ENCODE measurements around the gene CYP11A1.

Gene CYP11A1

GRCh38 chr15:74378848-74379247, 11.4 kb upstream of the CYP11A1 start:
- Mint-ChIP-seq H3K4me1 (peaks cover 21% of the 10 kb centered on the region), H3K27me3 (no peaks in the 10 kb centered on the region), H3K9me3 (no peaks in the 10 kb centered on the region), H3K36me3 (no peaks in the 10 kb centered on the region), H3K4me3 (no peak overlapping the region), H3K27ac (no peak overlapping the region)
- DNase-seq (ENCODE audit: low spot score in 2 of 2) (no peak), ATAC-seq (ENCODE audit: low read depth) (no peak)

GRCh38 chr15:74377831-74378766, 10.7 kb upstream of the CYP11A1 start:
- no peak for ATAC-seq (ENCODE audit: low read depth)

GRCh38 chr15:74376825-74377581, 9.6 kb upstream of the CYP11A1 start:
- no peaks in the 10 kb centered on the region for H3K27me3 Mint-ChIP-seq
- ATAC-seq (ENCODE audit: low read depth) (no peak), DNase-seq (ENCODE audit: low spot score in 2 of 2) (no peak)
- H3K27ac Mint-ChIP-seq, result no peak overlapping the region
- no peak overlapping the region for H3K4me3 Mint-ChIP-seq
- H3K9me3 Mint-ChIP-seq, result no peaks in the 10 kb centered on the region
- H3K4me1 Mint-ChIP-seq, result peaks cover 11% of the 10 kb centered on the region
- H3K36me3 Mint-ChIP-seq, result no peaks in the 10 kb centered on the region

More at GRCh38 chr15:74377831-74378766, 10.7 kb upstream of the CYP11A1 start:
- Mint-ChIP-seq H3K36me3 (no peaks in the 10 kb centered on the region), H3K4me1 (peaks cover 19% of the 10 kb centered on the region), H3K4me3 (no peak overlapping the region), H3K9me3 (no peaks in the 10 kb centered on the region), H3K27me3 (no peaks in the 10 kb centered on the region), H3K27ac (no peak overlapping the region)
- DNase-seq (ENCODE audit: low spot score in 2 of 2), result no peak

- H3K9me3 Mint-ChIP-seq, result no peaks in the 10 kb centered on the region
- no peaks in the 10 kb centered on the region for H3K27me3 Mint-ChIP-seq
- DNase-seq (ENCODE audit: low spot score in 2 of 2) (no peak), ATAC-seq (ENCODE audit: low read depth) (no peak)
- no peaks in the 10 kb centered on the region for H3K36me3 Mint-ChIP-seq
- H3K4me3 Mint-ChIP-seq, result no peak overlapping the region
- no peak overlapping the region for H3K27ac Mint-ChIP-seq
- H3K4me1 Mint-ChIP-seq, result peaks cover 11% of the 10 kb centered on the region
Measured at GRCh38 chr15:74376226-74376625, 8.8 kb upstream of the CYP11A1 start.

- Mint-ChIP-seq H3K4me1 (peaks cover 11% of the 10 kb centered on the region), H3K27ac (peak overlapping the region; percentile 51), H3K36me3 (no peaks in the 10 kb centered on the region), H3K9me3 (no peaks in the 10 kb centered on the region), H3K27me3 (peaks cover under 1% of the 10 kb centered on the region), H3K4me3 (peak overlapping the region; percentile 89)
- peak; percentile 83 to 88 for DNase-seq (ENCODE audit: low spot score in 2 of 2)
- ATAC-seq (ENCODE audit: low read depth), result peak; percentile 32
Measured at GRCh38 chr15:74375303-74375693, 7.9 kb upstream of the CYP11A1 start.

- DNase-seq (ENCODE audit: low spot score in 2 of 2) (no peak), ATAC-seq (ENCODE audit: low read depth) (no peak)
- Mint-ChIP-seq H3K4me3 (peak overlapping the region; percentile 89), H3K9me3 (no peaks in the 10 kb centered on the region), H3K36me3 (no peaks in the 10 kb centered on the region), H3K27ac (peak overlapping the region; percentile 51), H3K4me1 (peaks cover 11% of the 10 kb centered on the region), H3K27me3 (peaks cover 3% of the 10 kb centered on the region)
Measured at GRCh38 chr15:74374648-74375302, 7.3 kb upstream of the CYP11A1 start.

GRCh38 chr15:74373731-74374647, 6.5 kb upstream of the CYP11A1 start:
- H3K27me3 Mint-ChIP-seq, result peaks cover 3% of the 10 kb centered on the region
- no peaks in the 10 kb centered on the region for H3K9me3 Mint-ChIP-seq
- H3K4me3 Mint-ChIP-seq, result peak overlapping the region; percentile 89
- peaks cover 11% of the 10 kb centered on the region for H3K4me1 Mint-ChIP-seq
- ATAC-seq (ENCODE audit: low read depth) (peak; percentile 88), DNase-seq (ENCODE audit: low spot score in 2 of 2) (peak; percentile 90 to 92)
- no peaks in the 10 kb centered on the region for H3K36me3 Mint-ChIP-seq
- H3K27ac Mint-ChIP-seq, result peak overlapping the region; percentile 62

- peak overlapping the region; percentile 89 for H3K4me3 Mint-ChIP-seq
- H3K9me3 Mint-ChIP-seq, result no peaks in the 10 kb centered on the region
- H3K27ac Mint-ChIP-seq, result no peak overlapping the region
- no peak for DNase-seq (ENCODE audit: low spot score in 2 of 2)
- H3K4me1 Mint-ChIP-seq, result peaks cover 11% of the 10 kb centered on the region
- no peak for ATAC-seq (ENCODE audit: low read depth)
- H3K36me3 Mint-ChIP-seq, result no peaks in the 10 kb centered on the region
- peaks cover 4% of the 10 kb centered on the region for H3K27me3 Mint-ChIP-seq
Measured at GRCh38 chr15:74373056-74373650, 5.7 kb upstream of the CYP11A1 start.

GRCh38 chr15:74370471-74370870, 3.0 kb upstream of the CYP11A1 start:
- peaks cover 11% of the 10 kb centered on the region for H3K4me1 Mint-ChIP-seq
- H3K27me3 Mint-ChIP-seq, result peaks cover 5% of the 10 kb centered on the region
- no peaks in the 10 kb centered on the region for H3K36me3 Mint-ChIP-seq
- no peak for ATAC-seq (ENCODE audit: low read depth)
- H3K9me3 Mint-ChIP-seq, result no peaks in the 10 kb centered on the region
- H3K27ac Mint-ChIP-seq, result no peak overlapping the region
- no peak for DNase-seq (ENCODE audit: low spot score in 2 of 2)
- H3K4me3 Mint-ChIP-seq, result no peak overlapping the region

GRCh38 chr15:74369756-74370155, 2.3 kb upstream of the CYP11A1 start:
- Mint-ChIP-seq H3K27ac (no peak overlapping the region), H3K4me3 (no peak overlapping the region), H3K27me3 (peaks cover 5% of the 10 kb centered on the region), H3K4me1 (peaks cover 5% of the 10 kb centered on the region), H3K9me3 (no peaks in the 10 kb centered on the region), H3K36me3 (no peaks in the 10 kb centered on the region)
- ATAC-seq (ENCODE audit: low read depth) (no peak), DNase-seq (ENCODE audit: low spot score in 2 of 2) (no peak)

- ATAC-seq (ENCODE audit: low read depth) (no peak), DNase-seq (ENCODE audit: low spot score in 2 of 2) (no peak)
- Mint-ChIP-seq H3K4me1 (peaks cover 3% of the 10 kb centered on the region), H3K27ac (no peak overlapping the region), H3K27me3 (peaks cover 8% of the 10 kb centered on the region), H3K9me3 (no peaks in the 10 kb centered on the region), H3K4me3 (no peak overlapping the region), H3K36me3 (peaks cover 2% of the 10 kb centered on the region)
Measured at GRCh38 chr15:74369084-74369745, 1.8 kb upstream of the CYP11A1 start.

GRCh38 chr15:74368121-74368520, 675 bp upstream of the CYP11A1 start:
- ATAC-seq (ENCODE audit: low read depth) (no peak), DNase-seq (ENCODE audit: low spot score in 2 of 2) (no peak)
- Mint-ChIP-seq H3K4me3 (no peak overlapping the region), H3K36me3 (peaks cover 2% of the 10 kb centered on the region), H3K27me3 (peaks cover 8% of the 10 kb centered on the region), H3K4me1 (no peaks in the 10 kb centered on the region), H3K9me3 (no peaks in the 10 kb centered on the region), H3K27ac (no peak overlapping the region)

Measured in memory B cell (primary cell).